ENCODE results near the gene ZSCAN10.

The ZSCAN10 gene

DNA sequence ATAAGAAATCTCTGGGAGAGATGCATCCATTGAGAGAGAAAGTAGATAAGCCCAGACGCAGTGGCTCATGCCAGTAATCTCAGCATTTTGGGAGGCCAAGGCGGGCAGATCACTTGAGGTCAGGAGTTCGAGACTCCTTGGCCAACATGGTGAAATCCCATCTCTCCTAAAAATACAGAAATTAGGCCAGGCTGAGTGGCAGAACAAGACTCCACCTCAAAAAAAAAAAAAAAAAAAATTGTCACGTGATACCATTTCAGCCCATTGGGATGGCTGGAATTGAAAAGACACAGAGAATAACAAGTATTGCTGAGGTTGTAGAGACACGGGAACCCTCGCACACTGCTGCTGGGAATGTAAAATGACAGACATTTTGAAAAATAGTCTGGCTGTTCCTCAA, 36.5 kb downstream of the ZSCAN10 start:
- TF ChIP-seq CTCF (IDR thresholded peaks at IDR 0.05; ENCODE audit: control insufficient read depth, insufficient read depth, low read depth, low read length, missing control alignments), result no peak
- DNase-seq (ENCODE audit: low read depth), result no peak
- no peak overlapping the region for H3K4me3 ChIP-seq (ENCODE audit: control insufficient read depth, low read depth, low read length)

- TF ChIP-seq CTCF (IDR thresholded peaks at IDR 0.05; ENCODE audit: control insufficient read depth, insufficient read depth, low read depth, low read length, missing control alignments), result no peak
- H3K4me3 ChIP-seq (ENCODE audit: control insufficient read depth, low read depth, low read length), result no peak overlapping the region
- DNase-seq (ENCODE audit: low read depth), result no peak
Measured at GRCh38 chr16:3060339-3061127, 38.6 kb downstream of the ZSCAN10 start.

GRCh38 chr16:3059723-3060242, 39.3 kb downstream of the ZSCAN10 start:
- no peak for DNase-seq (ENCODE audit: low read depth)
- H3K4me3 ChIP-seq (ENCODE audit: control insufficient read depth, low read depth, low read length), result peak overlapping the region; percentile 19
- no peak for TF ChIP-seq CTCF (IDR thresholded peaks at IDR 0.05; ENCODE audit: control insufficient read depth, insufficient read depth, low read depth, low read length, missing control alignments)

- TF ChIP-seq CTCF (IDR thresholded peaks at IDR 0.05; ENCODE audit: control insufficient read depth, insufficient read depth, low read depth, low read length, missing control alignments), result peak; percentile 51
- peak; percentile 20 for DNase-seq (ENCODE audit: low read depth)
- peak overlapping the region; percentile 79 for H3K4me3 ChIP-seq (ENCODE audit: control insufficient read depth, low read depth, low read length)
Measured at GRCh38 chr16:3059041-3059722, 39.9 kb downstream of the ZSCAN10 start.

DNA sequence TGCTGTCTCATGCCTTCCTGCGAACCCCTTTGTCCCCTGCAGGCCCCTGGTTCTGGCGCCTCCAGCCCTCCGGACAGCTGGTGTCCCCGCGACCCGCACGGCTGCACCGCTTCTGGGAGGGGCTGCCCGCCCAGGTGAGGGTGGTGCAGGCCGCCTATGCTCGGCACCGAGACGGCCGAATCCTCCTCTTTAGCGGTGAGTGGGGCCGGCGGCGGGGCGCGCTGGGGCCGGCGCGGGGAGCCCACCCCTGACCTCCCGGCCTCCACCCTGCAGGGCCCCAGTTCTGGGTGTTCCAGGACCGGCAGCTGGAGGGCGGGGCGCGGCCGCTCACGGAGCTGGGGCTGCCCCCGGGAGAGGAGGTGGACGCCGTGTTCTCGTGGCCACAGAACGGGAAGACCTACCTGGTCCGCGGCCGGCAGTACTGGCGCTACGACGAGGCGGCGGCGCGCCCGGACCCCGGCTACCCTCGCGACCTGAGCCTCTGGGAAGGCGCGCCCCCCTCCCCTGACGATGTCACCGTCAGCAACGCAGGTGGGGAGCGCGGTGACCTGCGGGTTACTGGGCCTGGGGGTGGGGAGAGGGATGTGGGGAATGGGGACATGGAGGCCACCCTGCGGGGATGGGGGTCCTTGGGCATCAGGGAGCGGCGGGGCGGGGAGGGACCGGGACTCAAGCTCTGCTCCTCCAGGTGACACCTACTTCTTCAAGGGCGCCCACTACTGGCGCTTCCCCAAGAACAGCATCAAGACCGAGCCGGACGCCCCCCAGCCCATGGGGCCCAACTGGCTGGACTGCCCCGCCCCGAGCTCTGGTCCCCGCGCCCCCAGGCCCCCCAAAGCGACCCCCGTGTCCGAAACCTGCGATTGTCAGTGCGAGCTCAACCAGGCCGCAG, 40.7 kb downstream of the ZSCAN10 start:
- peak; percentile 1 for TF ChIP-seq CTCF (IDR thresholded peaks at IDR 0.05; ENCODE audit: control insufficient read depth, insufficient read depth, low read depth, low read length, missing control alignments)

More for the DNA sequence above, 40.7 kb downstream of the ZSCAN10 start:
- H3K4me3 ChIP-seq (ENCODE audit: control insufficient read depth, low read depth, low read length), result peak overlapping the region; percentile 79
- no peak for DNase-seq (ENCODE audit: low read depth)
